Stimulated activated CD4-positive, alpha-beta T cell treated with anti-CD3 and anti-CD28 coated beads, Interleukin-2, amount 100 ng/mL, for 4 hours (primary cell): Measurements from ENCODE around the gene SSBP3.

Experiments
- DNase-seq: peaks from one replicate; pipeline ENCODE4 v3.0.0-alpha.2; 2020; ENCODE audit warnings: low read depth

The SSBP3 gene

GRCh38 chr1:54329312-54330003 is 76.7 kb downstream of the SSBP3 start:
- DNase-seq = no peak

- no peak for DNase-seq
Measured at GRCh38 chr1:54328066-54328636, 78.0 kb downstream of the SSBP3 start.

GRCh38 chr1:54327386-54328065 is 78.7 kb downstream of the SSBP3 start:
- DNase-seq = no peak

GRCh38 chr1:54326543-54327385 is 79.4 kb downstream of the SSBP3 start:
- no peak for DNase-seq

GRCh38 chr1:54325703-54326461 is 80.3 kb downstream of the SSBP3 start:
- no peak for DNase-seq

GRCh38 chr1:54325284-54325683 is 80.9 kb downstream of the SSBP3 start:
- DNase-seq = no peak

GRCh38 chr1:54324251-54325140 is 81.7 kb downstream of the SSBP3 start:
- no peak for DNase-seq

GRCh38 chr1:54323921-54324250 is 82.3 kb downstream of the SSBP3 start:
- no peak for DNase-seq

- no peak for DNase-seq
Measured at GRCh38 chr1:54323324-54323739, 82.9 kb downstream of the SSBP3 start.

GRCh38 chr1:54318246-54318814 is 87.9 kb downstream of the SSBP3 start:
- no peak for DNase-seq

- DNase-seq = no peak
Measured at GRCh38 chr1:54317084-54317483, 89.1 kb downstream of the SSBP3 start.

- DNase-seq = no peak
Measured at GRCh38 chr1:54315099-54315498, 91.1 kb downstream of the SSBP3 start.

GRCh38 chr1:54314696-54315095 is 91.5 kb downstream of the SSBP3 start:
- no peak for DNase-seq

GRCh38 chr1:54312796-54313316 is 93.3 kb downstream of the SSBP3 start:
- no peak for DNase-seq

GRCh38 chr1:54311506-54311905 is 94.7 kb downstream of the SSBP3 start:
- no peak for DNase-seq

- DNase-seq = peak; percentile 28
Measured at GRCh38 chr1:54310439-54311328, 95.5 kb downstream of the SSBP3 start.

GRCh38 chr1:54309631-54310366 is 96.4 kb downstream of the SSBP3 start:
- no peak for DNase-seq

- no peak for DNase-seq
Measured at GRCh38 chr1:54307305-54307704, 98.9 kb downstream of the SSBP3 start.
